ENCODE data around the gene DOCK6. TPM values are rescaled to one million over a fixed set of nuclear protein-coding genes. Genes with fewer than 3 reads are reported as not detected.

The DOCK6 gene
- polyA plus RNA-seq, 1 donor from 2014 or later = not detected

DNA sequence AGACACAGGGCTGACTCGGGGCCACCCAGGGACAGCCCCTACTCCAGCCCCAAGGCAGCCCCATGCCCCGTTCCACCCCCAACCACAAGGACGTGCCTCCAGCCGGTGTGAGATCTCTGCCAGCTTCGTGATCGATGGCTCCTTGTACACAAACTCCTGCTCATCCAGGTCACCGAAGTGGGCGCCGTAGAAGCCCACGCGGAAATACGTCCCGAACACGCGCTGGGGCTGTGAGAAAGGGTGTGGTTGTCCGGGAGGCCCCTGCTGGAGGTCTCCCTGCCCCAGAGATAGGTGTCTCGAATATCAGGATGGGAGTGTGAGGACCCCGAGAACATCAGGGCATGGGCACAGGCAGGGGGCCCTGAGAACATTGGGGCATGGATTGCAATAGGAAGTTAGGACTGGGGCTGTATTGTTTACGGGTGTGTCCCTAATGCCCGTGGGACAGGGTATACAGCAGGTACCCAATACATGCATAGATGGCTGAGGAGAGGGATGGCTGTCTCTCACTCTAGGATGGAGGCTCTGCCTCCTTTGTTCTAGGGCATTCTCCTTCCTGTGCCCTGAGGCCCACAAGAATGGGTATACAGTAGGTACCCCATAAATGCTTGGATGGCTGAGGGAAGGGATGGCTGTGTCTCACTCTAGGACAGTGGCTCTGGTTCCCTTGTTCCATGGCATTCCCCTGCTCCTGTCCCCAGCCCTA is 59.7 kb downstream of the DOCK6 start:
- Histone ChIP-seq H3F3A (ENCODE audit: insufficient read depth, low read length, poor library complexity, severe bottlenecking) (no peaks in the 10 kb centered on the region), H3K27ac (ENCODE audit: low read length) (no peak overlapping the region), H3K27me3 (ENCODE audit: insufficient read depth, low read depth, low read length) (no peaks in the 10 kb centered on the region), H3K4me3 (ENCODE audit: low read length) (no peak overlapping the region), H2AFZ (ENCODE audit: low read depth, low read length) (no peak overlapping the region), H3K79me2 (replicated peaks; ENCODE audit: insufficient read depth, low read length) (no peaks in the 10 kb centered on the region), H3K9me3 (ENCODE audit: low read length) (no peaks in the 10 kb centered on the region), H3K9me2 (ENCODE audit: insufficient read depth, low read length) (no peaks in the 10 kb centered on the region), H3K9ac (ENCODE audit: low read length) (no peak overlapping the region), H3K4me2 (ENCODE audit: low read length) (no peak overlapping the region), H3K36me3 (ENCODE audit: insufficient read depth, low read length) (no peaks in the 10 kb centered on the region), H4K20me1 (ENCODE audit: insufficient read depth) (no peaks in the 10 kb centered on the region)
- TF ChIP-seq REST (IDR thresholded peaks at IDR 0.05; ENCODE audit: borderline replicate concordance) = no peak
- TF ChIP-seq TAF1 (IDR thresholded peaks at IDR 0.05; ENCODE audit: low read depth) = no peak
- no peak for TF ChIP-seq SMC3 (conservative IDR thresholded peaks at IDR 0.05; ENCODE audit: poor library complexity)
- TF ChIP-seq, protein P1, sequence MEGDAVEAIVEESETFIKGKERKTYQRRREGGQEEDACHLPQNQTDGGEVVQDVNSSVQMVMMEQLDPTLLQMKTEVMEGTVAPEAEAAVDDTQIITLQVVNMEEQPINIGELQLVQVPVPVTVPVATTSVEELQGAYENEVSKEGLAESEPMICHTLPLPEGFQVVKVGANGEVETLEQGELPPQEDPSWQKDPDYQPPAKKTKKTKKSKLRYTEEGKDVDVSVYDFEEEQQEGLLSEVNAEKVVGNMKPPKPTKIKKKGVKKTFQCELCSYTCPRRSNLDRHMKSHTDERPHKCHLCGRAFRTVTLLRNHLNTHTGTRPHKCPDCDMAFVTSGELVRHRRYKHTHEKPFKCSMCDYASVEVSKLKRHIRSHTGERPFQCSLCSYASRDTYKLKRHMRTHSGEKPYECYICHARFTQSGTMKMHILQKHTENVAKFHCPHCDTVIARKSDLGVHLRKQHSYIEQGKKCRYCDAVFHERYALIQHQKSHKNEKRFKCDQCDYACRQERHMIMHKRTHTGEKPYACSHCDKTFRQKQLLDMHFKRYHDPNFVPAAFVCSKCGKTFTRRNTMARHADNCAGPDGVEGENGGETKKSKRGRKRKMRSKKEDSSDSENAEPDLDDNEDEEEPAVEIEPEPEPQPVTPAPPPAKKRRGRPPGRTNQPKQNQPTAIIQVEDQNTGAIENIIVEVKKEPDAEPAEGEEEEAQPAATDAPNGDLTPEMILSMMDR (IDR thresholded peaks at IDR 0.05; ENCODE audit: poor library complexity, severe bottlenecking) = no peak
- TF ChIP-seq EP300 (conservative IDR thresholded peaks at IDR 0.05; ENCODE audit: poor library complexity, severe bottlenecking) = no peak
- TF ChIP-seq EZH2 (IDR thresholded peaks at IDR 0.05; ENCODE audit: borderline replicate concordance, insufficient read depth, low read length, poor library complexity, severe bottlenecking) = no peak
- TF ChIP-seq RAD21 (conservative IDR thresholded peaks at IDR 0.05) = no peak
- no peak for TF ChIP-seq MXI1 (conservative IDR thresholded peaks at IDR 0.05; ENCODE audit: poor library complexity, severe bottlenecking)
- TF ChIP-seq POLR2AphosphoS5 (IDR thresholded peaks at IDR 0.05) = no peak

DNA sequence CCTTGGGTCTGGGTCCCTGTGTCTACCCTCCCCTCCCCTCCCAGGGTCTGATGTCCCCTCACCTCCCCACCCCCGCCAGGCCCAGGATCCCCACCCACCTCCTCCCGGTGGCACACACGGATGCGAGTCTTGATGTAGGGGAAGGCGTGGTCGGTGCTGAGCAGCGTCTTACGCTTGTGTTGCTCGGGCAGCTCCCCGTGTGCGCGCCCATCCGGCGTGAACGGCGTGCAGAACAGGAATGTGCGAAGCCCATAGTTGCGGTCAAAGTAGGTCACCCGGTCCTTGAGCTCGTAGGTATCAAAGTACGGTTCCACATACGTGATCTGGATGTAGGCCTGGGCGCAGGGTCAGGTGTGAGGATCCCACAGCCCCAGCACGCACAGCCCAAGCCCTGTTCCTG is 60.5 kb downstream of the DOCK6 start:
- H2AFZ ChIP-seq (ENCODE audit: low read depth, low read length) = no peak overlapping the region
- H3F3A ChIP-seq (ENCODE audit: insufficient read depth, low read length, poor library complexity, severe bottlenecking) = no peaks in the 10 kb centered on the region
- no peak overlapping the region for H3K27ac ChIP-seq (ENCODE audit: low read length)
- no peaks in the 10 kb centered on the region for H3K9me2 ChIP-seq (ENCODE audit: insufficient read depth, low read length)
- no peak overlapping the region for H3K4me2 ChIP-seq (ENCODE audit: low read length)
- H4K20me1 ChIP-seq (ENCODE audit: insufficient read depth) = no peaks in the 10 kb centered on the region
- H3K27me3 ChIP-seq (ENCODE audit: insufficient read depth, low read depth, low read length) = peaks cover 5% of the 10 kb centered on the region
- H3K79me2 ChIP-seq (replicated peaks; ENCODE audit: insufficient read depth, low read length) = no peaks in the 10 kb centered on the region
- H3K36me3 ChIP-seq (ENCODE audit: insufficient read depth, low read length) = no peaks in the 10 kb centered on the region
- no peaks in the 10 kb centered on the region for H3K9me3 ChIP-seq (ENCODE audit: low read length)
- no peak for TF ChIP-seq SMC3 (conservative IDR thresholded peaks at IDR 0.05; ENCODE audit: poor library complexity)
- H3K4me3 ChIP-seq (ENCODE audit: low read length) = no peak overlapping the region
- no peak overlapping the region for H3K9ac ChIP-seq (ENCODE audit: low read length)

All from neural cell (in vitro differentiated cells).